ENCODE measurements around the gene AFF3.

The AFF3 gene

GRCh38 chr2:100018341-100019193 is 123.8 kb downstream of the AFF3 start:
- H2BK120ac ChIP-seq (ENCODE audit: insufficient read depth, low read length, poor library complexity): no peak overlapping the region
- H3K4ac ChIP-seq (ENCODE audit: low read depth, low read length): no peak overlapping the region

GRCh38 chr2:100017633-100018032 is 124.8 kb downstream of the AFF3 start:
- no peak overlapping the region for H2BK12ac ChIP-seq (ENCODE audit: low read length)
- H3K4ac ChIP-seq (ENCODE audit: low read depth, low read length): no peak overlapping the region
- H3K9ac ChIP-seq (ENCODE audit: low read length): no peak overlapping the region
- H2AK5ac ChIP-seq (ENCODE audit: low read length): no peak overlapping the region
- H3K4me1 ChIP-seq (ENCODE audit: control insufficient read depth in 1 of 2, insufficient read depth in 2 of 2, low read length in 2 of 2): peaks cover 2 to 3% of the 10 kb centered on the region in 2 experiments
- no peak overlapping the region for H4K91ac ChIP-seq (ENCODE audit: low read depth, low read length)
- H3K27ac ChIP-seq (ENCODE audit: low read depth, low read length): no peak overlapping the region
- H3K4me2 ChIP-seq (ENCODE audit: low read length): no peak overlapping the region
- peaks cover 13% of the 10 kb centered on the region for H3K9me3 ChIP-seq (ENCODE audit: insufficient read depth, low read depth, low read length)
- H4K8ac ChIP-seq (ENCODE audit: low read depth, low read length): no peak overlapping the region
- H3K18ac ChIP-seq (ENCODE audit: low read length): no peak overlapping the region
- peaks cover 3% of the 10 kb centered on the region for H3K79me1 ChIP-seq (ENCODE audit: low read length)
- H3K36me3 ChIP-seq (ENCODE audit: control insufficient read depth in 1 of 2, insufficient read depth in 2 of 2, low read length in 2 of 2): no peaks in the 10 kb centered on the region
- H3K4me3 ChIP-seq (ENCODE audit: low read depth, low read length): no peak overlapping the region
- no peak overlapping the region for H2BK5ac ChIP-seq (ENCODE audit: low read depth, low read length, poor library complexity)
- no peak overlapping the region for H2AFZ ChIP-seq (ENCODE audit: insufficient read depth, low read length, poor library complexity)
- H3K14ac ChIP-seq (ENCODE audit: low read length): no peak overlapping the region
- H3K79me2 ChIP-seq (ENCODE audit: control insufficient read depth, insufficient read depth, low read length, poor library complexity): no peaks in the 10 kb centered on the region
- no peak overlapping the region for H4K12ac ChIP-seq (ENCODE audit: low read depth, low read length)
- no peak overlapping the region for H3K23ac ChIP-seq (ENCODE audit: low read length)
- no peaks in the 10 kb centered on the region for H3K27me3 ChIP-seq (ENCODE audit: insufficient read depth, low read length)
- DNase-seq: no peak
- no CpG with 5 or more reads among the region's 1 CpG for WGBS (ENCODE audit: extremely low coverage, insufficient coverage, insufficient read length)
- no peak overlapping the region for H2BK120ac ChIP-seq (ENCODE audit: insufficient read depth, low read length, poor library complexity)

More at GRCh38 chr2:100018341-100019193, 123.8 kb downstream of the AFF3 start:
- Histone ChIP-seq H3K23ac (ENCODE audit: low read length) (no peak overlapping the region), H3K27ac (ENCODE audit: low read depth, low read length) (no peak overlapping the region), H2BK5ac (ENCODE audit: low read depth, low read length, poor library complexity) (no peak overlapping the region), H3K4me1 (ENCODE audit: control insufficient read depth in 1 of 2, insufficient read depth in 2 of 2, low read length in 2 of 2) (peaks cover 2 to 3% of the 10 kb centered on the region in 2 experiments), H3K27me3 (ENCODE audit: insufficient read depth, low read length) (no peaks in the 10 kb centered on the region), H3K79me2 (ENCODE audit: control insufficient read depth, insufficient read depth, low read length, poor library complexity) (no peaks in the 10 kb centered on the region), H3K4me2 (ENCODE audit: low read length) (no peak overlapping the region), H4K91ac (ENCODE audit: low read depth, low read length) (no peak overlapping the region), H3K79me1 (ENCODE audit: low read length) (peaks cover 1% of the 10 kb centered on the region), H3K36me3 (ENCODE audit: control insufficient read depth in 1 of 2, insufficient read depth in 2 of 2, low read length in 2 of 2) (no peaks in the 10 kb centered on the region), H3K18ac (ENCODE audit: low read length) (no peak overlapping the region), H3K9me3 (ENCODE audit: insufficient read depth, low read depth, low read length) (peaks cover 13% of the 10 kb centered on the region), H3K14ac (ENCODE audit: low read length) (no peak overlapping the region), H4K8ac (ENCODE audit: low read depth, low read length) (no peak overlapping the region), H2AK5ac (ENCODE audit: low read length) (no peak overlapping the region), H3K9ac (ENCODE audit: low read length) (no peak overlapping the region), H2BK12ac (ENCODE audit: low read length) (no peak overlapping the region), H3K4me3 (ENCODE audit: low read depth, low read length) (no peak overlapping the region), H2AFZ (ENCODE audit: insufficient read depth, low read length, poor library complexity) (no peak overlapping the region), H4K12ac (ENCODE audit: low read depth, low read length) (no peak overlapping the region)
- WGBS (ENCODE audit: extremely low coverage, insufficient coverage, insufficient read length): no CpG with 5 or more reads among the region's 9 CpGs
- DNase-seq: no peak

- Histone ChIP-seq H2AFZ (ENCODE audit: insufficient read depth, low read length, poor library complexity) (no peak overlapping the region), H3K18ac (ENCODE audit: low read length) (no peak overlapping the region), H2BK5ac (ENCODE audit: low read depth, low read length, poor library complexity) (no peak overlapping the region), H3K27me3 (ENCODE audit: insufficient read depth, low read length) (no peaks in the 10 kb centered on the region), H3K4ac (ENCODE audit: low read depth, low read length) (no peak overlapping the region), H3K14ac (ENCODE audit: low read length) (no peak overlapping the region), H2AK5ac (ENCODE audit: low read length) (no peak overlapping the region), H3K4me1 (ENCODE audit: control insufficient read depth in 1 of 2, insufficient read depth in 2 of 2, low read length in 2 of 2) (peaks cover 2 to 6% of the 10 kb centered on the region in 2 experiments), H3K4me3 (ENCODE audit: low read depth, low read length) (peak overlapping the region; percentile 20), H3K27ac (ENCODE audit: low read depth, low read length) (no peak overlapping the region), H3K9me3 (ENCODE audit: insufficient read depth, low read depth, low read length) (peaks cover 13% of the 10 kb centered on the region), H3K9ac (ENCODE audit: low read length) (no peak overlapping the region), H2BK120ac (ENCODE audit: insufficient read depth, low read length, poor library complexity) (no peak overlapping the region), H3K79me2 (ENCODE audit: control insufficient read depth, insufficient read depth, low read length, poor library complexity) (no peaks in the 10 kb centered on the region), H4K8ac (ENCODE audit: low read depth, low read length) (no peak overlapping the region), H3K36me3 (ENCODE audit: control insufficient read depth in 1 of 2, insufficient read depth in 2 of 2, low read length in 2 of 2) (no peaks in the 10 kb centered on the region), H3K79me1 (ENCODE audit: low read length) (peaks cover 3% of the 10 kb centered on the region), H4K12ac (ENCODE audit: low read depth, low read length) (no peak overlapping the region), H3K4me2 (ENCODE audit: low read length) (no peak overlapping the region), H2BK12ac (ENCODE audit: low read length) (no peak overlapping the region), H3K23ac (ENCODE audit: low read length) (no peak overlapping the region), H4K91ac (ENCODE audit: low read depth, low read length) (no peak overlapping the region)
- WGBS (ENCODE audit: extremely low coverage, insufficient coverage, insufficient read length): no CpG with 5 or more reads among the region's 3 CpGs
- no peak for DNase-seq
Observed at GRCh38 chr2:100016756-100017155, 125.6 kb downstream of the AFF3 start.

GRCh38 chr2:100015849-100016248 is 126.5 kb downstream of the AFF3 start:
- peaks cover 13% of the 10 kb centered on the region for H3K9me3 ChIP-seq (ENCODE audit: insufficient read depth, low read depth, low read length)
- H3K4ac ChIP-seq (ENCODE audit: low read depth, low read length): no peak overlapping the region
- H2BK5ac ChIP-seq (ENCODE audit: low read depth, low read length, poor library complexity): no peak overlapping the region
- peaks cover 2 to 6% of the 10 kb centered on the region in 2 experiments for H3K4me1 ChIP-seq (ENCODE audit: control insufficient read depth in 1 of 2, insufficient read depth in 2 of 2, low read length in 2 of 2)
- peak overlapping the region; percentile 8 for H2AK5ac ChIP-seq (ENCODE audit: low read length)
- no peak overlapping the region for H3K4me2 ChIP-seq (ENCODE audit: low read length)
- H3K18ac ChIP-seq (ENCODE audit: low read length): no peak overlapping the region
- H3K36me3 ChIP-seq (ENCODE audit: control insufficient read depth in 1 of 2, insufficient read depth in 2 of 2, low read length in 2 of 2): no peaks in the 10 kb centered on the region
- H3K23ac ChIP-seq (ENCODE audit: low read length): no peak overlapping the region
- H4K8ac ChIP-seq (ENCODE audit: low read depth, low read length): no peak overlapping the region
- H3K9ac ChIP-seq (ENCODE audit: low read length): no peak overlapping the region
- WGBS (ENCODE audit: extremely low coverage, insufficient coverage, insufficient read length): no CpG with 5 or more reads among the region's 3 CpGs
- no peak overlapping the region for H4K12ac ChIP-seq (ENCODE audit: low read depth, low read length)
- no peak overlapping the region for H2AFZ ChIP-seq (ENCODE audit: insufficient read depth, low read length, poor library complexity)
- H2BK120ac ChIP-seq (ENCODE audit: insufficient read depth, low read length, poor library complexity): no peak overlapping the region
- no peak overlapping the region for H3K27ac ChIP-seq (ENCODE audit: low read depth, low read length)
- no peaks in the 10 kb centered on the region for H3K79me2 ChIP-seq (ENCODE audit: control insufficient read depth, insufficient read depth, low read length, poor library complexity)
- H3K79me1 ChIP-seq (ENCODE audit: low read length): peaks cover 3% of the 10 kb centered on the region
- H3K14ac ChIP-seq (ENCODE audit: low read length): peak overlapping the region; percentile 19
- no peaks in the 10 kb centered on the region for H3K27me3 ChIP-seq (ENCODE audit: insufficient read depth, low read length)
- peak overlapping the region; percentile 11 for H3K4me3 ChIP-seq (ENCODE audit: low read depth, low read length)
- no peak overlapping the region for H4K91ac ChIP-seq (ENCODE audit: low read depth, low read length)
- peak overlapping the region; percentile 33 for H2BK12ac ChIP-seq (ENCODE audit: low read length)
- DNase-seq: no peak
